ENCODE data around the gene ADARB2. TPM values are rescaled to one million over a fixed set of nuclear protein-coding genes. Genes with fewer than 3 reads are reported as not detected.

ADARB2 gene
- total and polyA plus RNA-seq, 2 donors (not counting 1 experiment from before 2014, with no cell fraction given): not detected

DNA sequence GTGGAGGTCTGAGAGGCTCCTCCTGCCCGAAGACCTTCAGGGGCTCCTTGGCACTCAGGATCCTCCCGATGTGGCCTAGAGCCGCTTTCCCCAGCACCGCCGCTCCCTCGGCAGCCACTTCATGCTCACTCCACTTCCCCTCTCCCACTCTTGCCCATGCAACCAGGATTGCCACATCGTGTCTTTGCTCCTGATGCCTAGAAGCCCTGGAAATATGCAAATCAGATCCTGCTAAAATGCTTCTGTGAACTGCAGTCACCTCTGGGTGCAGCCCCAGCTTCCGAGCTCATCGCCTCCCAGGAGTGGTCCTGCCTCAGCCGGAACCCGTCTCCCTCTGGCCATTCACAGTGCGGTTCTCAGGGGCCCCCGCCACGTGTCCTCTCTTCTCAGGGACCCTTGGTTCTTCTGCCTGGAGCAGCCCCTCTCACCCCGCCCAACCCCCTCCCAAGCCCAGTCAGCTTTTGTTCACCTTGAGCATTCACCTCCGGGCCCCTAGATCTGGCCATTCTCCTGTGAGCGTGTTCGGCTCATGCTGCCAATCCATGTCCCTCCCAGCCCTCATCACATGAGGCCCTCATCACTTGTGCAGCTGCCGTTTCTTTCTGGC lies 175.5 kb downstream of the ADARB2 start:
- H3K4me3 ChIP-seq (replicated peaks in 1 of 4; ENCODE audit: control extremely low read depth in 1 of 4, insufficient read depth in 1 of 4, low read depth in 3 of 4, low read length in 4 of 4): no peak overlapping the region
- no peaks in the 10 kb centered on the region for H4K20me1 ChIP-seq (ENCODE audit: control insufficient read depth, extremely low read depth, insufficient read depth, low read length)
- no peak overlapping the region for H3K4me2 ChIP-seq (ENCODE audit: extremely low read depth, insufficient read depth, low read length)
- H3K27ac ChIP-seq (ENCODE audit: insufficient read depth, low read length): no peak overlapping the region
- H3K79me2 ChIP-seq (ENCODE audit: control insufficient read depth, insufficient read depth, low read length): no peaks in the 10 kb centered on the region
- no peaks in the 10 kb centered on the region for H3K4me1 ChIP-seq (ENCODE audit: control insufficient read depth, extremely low read depth, insufficient read depth, low read length)
- H3K9ac ChIP-seq (ENCODE audit: insufficient read depth, low read length): no peak overlapping the region
- TF ChIP-seq, protein P1, sequence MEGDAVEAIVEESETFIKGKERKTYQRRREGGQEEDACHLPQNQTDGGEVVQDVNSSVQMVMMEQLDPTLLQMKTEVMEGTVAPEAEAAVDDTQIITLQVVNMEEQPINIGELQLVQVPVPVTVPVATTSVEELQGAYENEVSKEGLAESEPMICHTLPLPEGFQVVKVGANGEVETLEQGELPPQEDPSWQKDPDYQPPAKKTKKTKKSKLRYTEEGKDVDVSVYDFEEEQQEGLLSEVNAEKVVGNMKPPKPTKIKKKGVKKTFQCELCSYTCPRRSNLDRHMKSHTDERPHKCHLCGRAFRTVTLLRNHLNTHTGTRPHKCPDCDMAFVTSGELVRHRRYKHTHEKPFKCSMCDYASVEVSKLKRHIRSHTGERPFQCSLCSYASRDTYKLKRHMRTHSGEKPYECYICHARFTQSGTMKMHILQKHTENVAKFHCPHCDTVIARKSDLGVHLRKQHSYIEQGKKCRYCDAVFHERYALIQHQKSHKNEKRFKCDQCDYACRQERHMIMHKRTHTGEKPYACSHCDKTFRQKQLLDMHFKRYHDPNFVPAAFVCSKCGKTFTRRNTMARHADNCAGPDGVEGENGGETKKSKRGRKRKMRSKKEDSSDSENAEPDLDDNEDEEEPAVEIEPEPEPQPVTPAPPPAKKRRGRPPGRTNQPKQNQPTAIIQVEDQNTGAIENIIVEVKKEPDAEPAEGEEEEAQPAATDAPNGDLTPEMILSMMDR (conservative IDR thresholded peaks at IDR 0.05 in 1 of 2, IDR thresholded peaks at IDR 0.05 in 1 of 2; ENCODE audit: low read depth in 1 of 2, low read length in 2 of 2): no peak
- TF ChIP-seq EZH2 (IDR thresholded peaks at IDR 0.05; ENCODE audit: low read length, missing control alignments): no peak
- H3K9me3 ChIP-seq (ENCODE audit: control insufficient read depth, insufficient read depth, low read depth, low read length): no peaks in the 10 kb centered on the region
- no peak overlapping the region for H2AFZ ChIP-seq (ENCODE audit: low read length)
- DNase-seq (ENCODE audit: low read depth in 2 of 2): no peak
- H3K27me3 ChIP-seq (ENCODE audit: control insufficient read depth, insufficient read depth, low read length): no peaks in the 10 kb centered on the region
- H3K36me3 ChIP-seq (ENCODE audit: control insufficient read depth, insufficient read depth, low read length): no peaks in the 10 kb centered on the region

DNA sequence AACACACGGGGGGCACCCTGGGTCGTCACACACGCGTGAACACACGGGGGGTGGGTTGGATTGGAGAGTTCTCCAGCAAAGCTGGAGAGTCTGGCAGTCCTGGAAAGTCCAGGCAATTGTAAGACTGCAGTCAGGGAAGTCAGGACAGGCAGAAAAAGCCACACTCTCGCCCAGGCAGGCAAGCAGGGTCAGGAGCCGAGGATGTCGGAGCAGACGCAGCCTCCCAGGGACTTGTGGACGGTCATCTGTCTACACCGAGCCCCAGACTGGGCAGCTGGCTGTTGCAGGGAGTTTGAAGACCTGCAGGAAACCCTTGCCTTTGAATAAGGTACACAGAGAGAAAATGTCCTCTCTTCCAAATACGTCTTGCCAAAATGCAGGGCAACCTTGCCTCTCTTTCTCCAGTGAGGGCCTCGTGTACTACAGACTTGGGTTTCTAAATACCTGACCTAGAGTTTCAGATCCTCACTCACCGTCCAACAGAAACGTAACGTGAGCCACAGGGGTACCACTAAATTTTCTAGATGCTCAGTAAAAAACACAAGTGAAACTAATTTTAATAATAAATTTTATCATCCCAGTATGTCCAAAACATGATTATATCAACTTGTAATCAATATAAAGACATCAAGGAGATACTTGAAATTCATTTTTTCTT lies 176.7 kb downstream of the ADARB2 start:
- Histone ChIP-seq H3K9me3 (ENCODE audit: control insufficient read depth, insufficient read depth, low read depth, low read length) (no peaks in the 10 kb centered on the region), H3K9ac (ENCODE audit: insufficient read depth, low read length) (no peak overlapping the region), H3K4me1 (ENCODE audit: control insufficient read depth, extremely low read depth, insufficient read depth, low read length) (no peaks in the 10 kb centered on the region), H3K4me2 (ENCODE audit: extremely low read depth, insufficient read depth, low read length) (no peak overlapping the region), H4K20me1 (ENCODE audit: control insufficient read depth, extremely low read depth, insufficient read depth, low read length) (no peaks in the 10 kb centered on the region), H3K36me3 (ENCODE audit: control insufficient read depth, insufficient read depth, low read length) (no peaks in the 10 kb centered on the region), H3K4me3 (replicated peaks in 1 of 4; ENCODE audit: control extremely low read depth in 1 of 4, insufficient read depth in 1 of 4, low read depth in 3 of 4, low read length in 4 of 4) (no peak overlapping the region), H3K27me3 (ENCODE audit: control insufficient read depth, insufficient read depth, low read length) (no peaks in the 10 kb centered on the region), H3K79me2 (ENCODE audit: control insufficient read depth, insufficient read depth, low read length) (no peaks in the 10 kb centered on the region), H2AFZ (ENCODE audit: low read length) (no peak overlapping the region), H3K27ac (ENCODE audit: insufficient read depth, low read length) (no peak overlapping the region)
- no peak for TF ChIP-seq EZH2 (IDR thresholded peaks at IDR 0.05; ENCODE audit: low read length, missing control alignments)
- DNase-seq (ENCODE audit: low read depth in 2 of 2): no peak

DNA sequence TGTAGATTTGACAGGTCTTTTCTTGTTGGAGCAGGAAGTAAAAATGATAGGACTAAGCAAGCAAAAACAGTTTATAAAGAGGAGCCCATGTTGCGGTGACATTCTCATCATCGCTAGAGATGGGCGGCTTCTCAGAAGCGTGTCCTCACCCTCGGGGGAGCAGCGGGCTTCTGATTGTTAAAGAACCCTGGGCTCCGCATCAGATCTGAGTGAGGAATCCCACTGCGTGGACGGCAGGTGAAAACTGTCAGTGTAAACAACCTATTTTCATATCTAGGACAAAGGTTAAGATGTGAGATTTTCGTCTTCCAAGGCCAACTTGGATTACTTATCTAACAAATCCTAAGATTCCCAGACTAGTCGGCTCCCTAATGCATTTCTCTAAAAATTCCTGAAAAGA lies 177.6 kb downstream of the ADARB2 start:
- Histone ChIP-seq H3K9me3 (ENCODE audit: control insufficient read depth, insufficient read depth, low read depth, low read length) (no peaks in the 10 kb centered on the region), H3K4me3 (replicated peaks in 1 of 4; ENCODE audit: control extremely low read depth in 1 of 4, insufficient read depth in 1 of 4, low read depth in 3 of 4, low read length in 4 of 4) (no peak overlapping the region), H3K79me2 (ENCODE audit: control insufficient read depth, insufficient read depth, low read length) (no peaks in the 10 kb centered on the region), H3K9ac (ENCODE audit: insufficient read depth, low read length) (no peak overlapping the region), H3K27me3 (ENCODE audit: control insufficient read depth, insufficient read depth, low read length) (no peaks in the 10 kb centered on the region), H4K20me1 (ENCODE audit: control insufficient read depth, extremely low read depth, insufficient read depth, low read length) (no peaks in the 10 kb centered on the region), H3K36me3 (ENCODE audit: control insufficient read depth, insufficient read depth, low read length) (no peaks in the 10 kb centered on the region), H2AFZ (ENCODE audit: low read length) (no peak overlapping the region), H3K4me1 (ENCODE audit: control insufficient read depth, extremely low read depth, insufficient read depth, low read length) (no peaks in the 10 kb centered on the region), H3K27ac (ENCODE audit: insufficient read depth, low read length) (no peak overlapping the region), H3K4me2 (ENCODE audit: extremely low read depth, insufficient read depth, low read length) (no peak overlapping the region)
- no peak for DNase-seq (ENCODE audit: low read depth in 2 of 2)
- TF ChIP-seq, protein P1 (conservative IDR thresholded peaks at IDR 0.05 in 1 of 2, IDR thresholded peaks at IDR 0.05 in 1 of 2; ENCODE audit: low read depth in 1 of 2, low read length in 2 of 2): no peak
- no peak for TF ChIP-seq EZH2 (IDR thresholded peaks at IDR 0.05; ENCODE audit: low read length, missing control alignments)
